Measurements from ENCODE around the gene NDUFV3. TPM values are rescaled to one million over a fixed set of nuclear protein-coding genes. Genes with fewer than 3 reads are reported as not detected.

NDUFV3 gene
- total and polyA plus RNA-seq, 2 of the 13 experiments (the other 11 are each of a cell fraction or from before 2014, with no cell fraction given) = 14.2 to 29.6 TPM

GRCh38 chr21:42862774-42863503, 30.2 kb upstream of the NDUFV3 start:
- POLR2A ChIA-PET = no interaction called here
- Histone ChIP-seq H3K4me2 (ENCODE audit: low read depth, low read length) (no peak overlapping the region), H3K79me2 (ENCODE audit: insufficient read depth, low read length) (peaks cover 39% of the 10 kb centered on the region), H3K36me3 (replicated peaks in 1 of 2; ENCODE audit: control insufficient read depth in 1 of 2, insufficient read depth in 2 of 2, low read length in 2 of 2) (peaks cover 41 to 79% of the 10 kb centered on the region in 2 experiments), H3K9ac (ENCODE audit: insufficient read depth, low read depth, low read length) (no peak overlapping the region), H3K4me1 (ENCODE audit: insufficient read depth, low read length) (no peaks in the 10 kb centered on the region), H3K9me3 (ENCODE audit: low read length) (no peaks in the 10 kb centered on the region), H3K27ac (ENCODE audit: extremely low read length, insufficient read depth, low read length) (no peak overlapping the region), H2AFZ (ENCODE audit: low read length) (no peak overlapping the region), H3K4me3 (replicated peaks in 1 of 3; ENCODE audit: insufficient read depth in 1 of 3, low read depth in 2 of 3, low read length in 3 of 3) (no peak overlapping the region), H3K27me3 (ENCODE audit: control insufficient read depth in 1 of 2, insufficient read depth in 2 of 2, low read length in 2 of 2) (no peaks in the 10 kb centered on the region), H4K20me1 (ENCODE audit: insufficient read depth, low read length) (0 out of 2 replicates have a peak, but pooled peaks cover 2% of the 10 kb centered on the region)
- intact Hi-C loops (cut with micrococcal nuclease; ENCODE audit: unreplicated experiment) (loop anchor here (5.0 kb wide), 1 partner anchor 149 kb away; no protein-coding TSS in a partner anchor), in situ Hi-C loops (cut with HindIII; ENCODE audit: extremely low pct_ligation_motif_present, low pct_unique_long_range_greater_than_20kb) (no loop called here)
- CTCF ChIA-PET (ENCODE audit: low intra/inter-chr PET ratio, low total read pairs) = no interaction called here
- 94% methylated on average over 21 of the region's 21 CpGs for WGBS (ENCODE audit: low lambda C conversion rate)
- FAIRE-seq (no peak), ATAC-seq (peak; percentile 24), DNase-seq (ENCODE audit: low spot score) (no peak)
- BruUV-seq (replicated peaks) = no TSS peak
- TF ChIP-seq ZNF713 (CRISPR knock-in tag; IDR thresholded peaks at IDR 0.05) (no peak), AHR (CRISPR knock-in tag; IDR thresholded peaks at IDR 0.05) (no peak), POLR2AphosphoS5 (IDR thresholded peaks at IDR 0.05; ENCODE audit: low read depth, low read length) (no peak), RBM22 (optimal IDR thresholded peaks at IDR 0.05; ENCODE audit: low read length) (peak; percentile 31), RBFOX2 (IDR thresholded peaks at IDR 0.05; ENCODE audit: low read depth, low read length) (no peak)

- no peak overlapping the region for H3K4me2 ChIP-seq (ENCODE audit: low read depth, low read length)
- ChIA-PET POLR2A (no interaction called here), CTCF (ENCODE audit: low intra/inter-chr PET ratio, low total read pairs) (no interaction called here)
- H4K20me1 ChIP-seq (ENCODE audit: insufficient read depth, low read length) = 0 out of 2 replicates have a peak, but pooled peaks cover 2% of the 10 kb centered on the region
- H3K9ac ChIP-seq (ENCODE audit: insufficient read depth, low read depth, low read length) = no peak overlapping the region
- WGBS (ENCODE audit: low lambda C conversion rate) = 88% methylated on average over 10 of the region's 13 CpGs
- H3K4me1 ChIP-seq (ENCODE audit: insufficient read depth, low read length) = no peaks in the 10 kb centered on the region
- in situ Hi-C loops (cut with HindIII; ENCODE audit: extremely low pct_ligation_motif_present, low pct_unique_long_range_greater_than_20kb) = no loop called here
- H3K27me3 ChIP-seq (ENCODE audit: control insufficient read depth in 1 of 2, insufficient read depth in 2 of 2, low read length in 2 of 2) = no peaks in the 10 kb centered on the region
- H2AFZ ChIP-seq (ENCODE audit: low read length) = no peak overlapping the region
- no peak overlapping the region for H3K27ac ChIP-seq (ENCODE audit: extremely low read length, insufficient read depth, low read length)
- no TSS peak for BruUV-seq (replicated peaks)
- peaks cover 44% of the 10 kb centered on the region for H3K79me2 ChIP-seq (ENCODE audit: insufficient read depth, low read length)
- FAIRE-seq (no peak), DNase-seq (ENCODE audit: low spot score) (no peak), ATAC-seq (no peak)
- no peaks in the 10 kb centered on the region for H3K9me3 ChIP-seq (ENCODE audit: low read length)
- intact Hi-C loops (cut with micrococcal nuclease; ENCODE audit: unreplicated experiment) = loop anchor here (5.0 kb wide), 1 partner anchor 149 kb away; no protein-coding TSS in a partner anchor
- H3K36me3 ChIP-seq (replicated peaks in 1 of 2; ENCODE audit: control insufficient read depth in 1 of 2, insufficient read depth in 2 of 2, low read length in 2 of 2) = peaks cover 44 to 79% of the 10 kb centered on the region in 2 experiments
- no peak overlapping the region for H3K4me3 ChIP-seq (replicated peaks in 1 of 3; ENCODE audit: insufficient read depth in 1 of 3, low read depth in 2 of 3, low read length in 3 of 3)
- no peak for TF ChIP-seq ZNF557 (CRISPR knock-in tag; IDR thresholded peaks at IDR 0.05)
- TF ChIP-seq RFX3 (CRISPR knock-in tag; IDR thresholded peaks at IDR 0.05) = no peak
- no peak for TF ChIP-seq ATF7 (IDR thresholded peaks at IDR 0.05)
- TF ChIP-seq ATF7 (CRISPR knock-in tag; IDR thresholded peaks at IDR 0.05) = no peak
- no peak for TF ChIP-seq TCF7 (IDR thresholded peaks at IDR 0.05; ENCODE audit: low read depth)
- no peak for TF ChIP-seq CHD4 (IDR thresholded peaks at IDR 0.05; ENCODE audit: borderline replicate concordance, low read length)
- TF ChIP-seq RBM39 (IDR thresholded peaks at IDR 0.05; ENCODE audit: low read depth, low read length, poor library complexity, severe bottlenecking) = no peak
- TF ChIP-seq RERE (CRISPR knock-in tag; IDR thresholded peaks at IDR 0.05; ENCODE audit: low read depth) = no peak
- no peak for TF ChIP-seq MLX (CRISPR knock-in tag; IDR thresholded peaks at IDR 0.05)
Observed at GRCh38 chr21:42863504-42863870, 29.6 kb upstream of the NDUFV3 start.
